Transverse colon (tissue), 4 donors: ENCODE measurements around the gene SMCO3.

ENCODE experiments used
- CTCF ChIP-seq, 5 experiments: fragments of 200-600 bp in 3 of 5; fragments of 450-650 bp in 2 of 5; sonication (generic) in 3 of 5; IDR thresholded peaks; 1 replicate in 2 of 5; 2 replicates in 3 of 5; pipeline ENCODE4 v1.5.1; 2016 to 2017; ENCODE audit warnings: antibody characterized with exemption in 5 of 5, inconsistent platforms in 3 of 5, mild to moderate bottlenecking in 2 of 5, moderate library complexity in 1 of 5
- EP300 ChIP-seq: sonication (generic); formaldehyde crosslinking; IDR thresholded peaks from one replicate; pipeline ENCODE4 v1.6.1; 2017; ENCODE audit warnings: antibody characterized with exemption, low read depth
- POLR2A ChIP-seq: fragments of 450-650 bp; IDR thresholded peaks from one replicate; pipeline ENCODE4 v1.6.1; 2016; ENCODE audit warnings: antibody characterized with exemption, mild to moderate bottlenecking, moderate library complexity
- POLR2AphosphoS5 ChIP-seq, 3 donors: sonication (generic); formaldehyde crosslinking; IDR thresholded peaks; one replicate each; pipeline ENCODE4 v1.6.1; 2016; ENCODE audit warnings: antibody characterized with exemption in 3 of 3

DNA sequence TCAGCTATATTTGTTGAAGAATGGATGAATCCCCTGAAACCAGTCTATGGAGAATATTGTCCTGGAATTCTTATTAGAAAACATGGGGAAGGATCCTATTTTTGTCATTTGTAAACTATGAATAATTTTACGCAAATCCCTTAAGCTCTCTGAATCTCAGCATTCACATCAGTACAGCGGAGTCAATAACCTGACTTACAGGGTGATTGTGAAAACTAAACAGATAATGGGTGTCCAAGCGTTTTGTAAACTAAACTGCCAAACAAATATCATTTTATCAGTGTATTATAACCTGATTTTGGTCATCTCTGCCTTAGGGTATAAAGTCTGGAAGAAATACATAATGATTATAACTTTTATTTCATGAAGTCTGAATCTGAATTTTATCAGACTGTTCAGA lies 19.4 kb upstream of the SMCO3 start:
- TF ChIP-seq CTCF (IDR thresholded peaks at IDR 0.05), result no peak
- TF ChIP-seq POLR2A, result no peak
- no peak for TF ChIP-seq POLR2AphosphoS5 (IDR thresholded peaks at IDR 0.05)
- TF ChIP-seq EP300, result no peak
